CD14-positive monocyte (primary cell): Measurements from ENCODE around the gene SPIRE1. TPM values are rescaled to one million over a fixed set of nuclear protein-coding genes. Genes with fewer than 3 reads are reported as not detected.

ENCODE experiments used
- DNase-seq, 3 donors: peaks; one replicate each; pipeline ENCODE4 v3.0.0-alpha.2; 2011 to 2022
- H2AFZ ChIP-seq: 2 replicates; pipeline ENCODE4 v1.6.0; 2012; ENCODE audit warnings: mild to moderate bottlenecking, low read depth, low read length, inconsistent platforms; ENCODE audit not compliant: insufficient read depth, poor library complexity, severe bottlenecking
- H3K27ac ChIP-seq, 2 donors: 1 replicate in 1 of 2; 2 replicates in 1 of 2; pipeline ENCODE4 v1.5.1; 2012 to 2013; ENCODE audit warnings: low read length in 2 of 2, control low read depth in 1 of 2, inconsistent platforms in 1 of 2, low read depth in 1 of 2, mild to moderate bottlenecking in 1 of 2
- H3K27me3 ChIP-seq, 2 donors: one replicate each; pipeline versions ENCODE4 v1.6.0 to v1.6.1; 2011 to 2013; ENCODE audit warnings: low read length in 2 of 2; ENCODE audit not compliant: control insufficient read depth in 2 of 2, insufficient read depth in 2 of 2
- H3K36me3 ChIP-seq, 2 donors: replicated peaks in 1 of 2; 1 replicate in 1 of 2; 2 replicates in 1 of 2; pipeline versions ENCODE4 v1.5.1 to v1.6.1; 2012 to 2013; ENCODE audit warnings: low read length in 2 of 2, control low read depth in 1 of 2, inconsistent platforms in 1 of 2, mild to moderate bottlenecking in 1 of 2; ENCODE audit not compliant: insufficient read depth in 2 of 2, control insufficient read depth in 1 of 2
- H3K4me1 ChIP-seq, 2 donors: 1 replicate in 1 of 2; 2 replicates in 1 of 2; pipeline versions ENCODE4 v1.5.1 to v1.6.1; 2012 to 2013; ENCODE audit warnings: low read length in 2 of 2, control low read depth in 1 of 2, inconsistent platforms in 1 of 2, mild to moderate bottlenecking in 1 of 2, moderate library complexity in 1 of 2; ENCODE audit not compliant: insufficient read depth in 2 of 2, control insufficient read depth in 1 of 2
- H3K4me2 ChIP-seq: replicated peaks from 2 replicates; pipeline ENCODE3; 2012; ENCODE audit warnings: low read length, moderate library complexity, mild to moderate bottlenecking; ENCODE audit not compliant: poor library complexity, severe bottlenecking; ENCODE audit errors: extremely low read depth
- H3K4me3 ChIP-seq, 3 experiments: fragments of 200-600 bp in 1 of 3; sonication (generic) in 1 of 3; replicated peaks in 1 of 3; 1 replicate in 2 of 3; 2 replicates in 1 of 3; pipeline ENCODE4 v1.5.1; 2011 to 2013; ENCODE audit warnings: low read length in 3 of 3, mild to moderate bottlenecking in 3 of 3, control low read depth in 2 of 3, low read depth in 2 of 3, inconsistent platforms in 1 of 3, moderate library complexity in 1 of 3
- H3K79me2 ChIP-seq: 2 replicates; pipeline ENCODE4 v1.6.0; 2012; ENCODE audit warnings: mild to moderate bottlenecking, control low read depth, inconsistent platforms, low read length, moderate library complexity; ENCODE audit not compliant: insufficient read depth
- H3K9ac ChIP-seq: 2 replicates; pipeline ENCODE4 v1.6.0; 2017; ENCODE audit warnings: low read length, mild to moderate bottlenecking; ENCODE audit not compliant: insufficient read depth, poor library complexity, severe bottlenecking
- H3K9me3 ChIP-seq, 2 donors: replicated peaks in 1 of 2; 1 replicate in 1 of 2; 2 replicates in 1 of 2; pipeline versions ENCODE4 v1.5.1 to v1.6.1; 2012 to 2013; ENCODE audit warnings: low read length in 2 of 2, control low read depth in 1 of 2; ENCODE audit not compliant: control insufficient read depth in 1 of 2, insufficient read depth in 1 of 2
- H4K20me1 ChIP-seq: 2 replicates; pipeline ENCODE4 v1.6.0; 2012; ENCODE audit warnings: mild to moderate bottlenecking, low read length, control low read depth, moderate library complexity; ENCODE audit not compliant: insufficient read depth
- H3K27ac Mint-ChIP-seq, 7 donors: one replicate each; pipeline ENCODE4 v1.8.0; 2020; ENCODE audit warnings: mild to moderate bottlenecking in 7 of 7, mixed read lengths in 7 of 7, moderate library complexity in 6 of 7, inconsistent platforms in 2 of 7
- H3K27me3 Mint-ChIP-seq, 3 donors: one replicate each; pipeline ENCODE4 v1.8.0; 2021 to 2022; ENCODE audit warnings: low read depth in 3 of 3, mild to moderate bottlenecking in 3 of 3, mixed read lengths in 3 of 3, moderate library complexity in 3 of 3, inconsistent platforms in 1 of 3
- H3K36me3 Mint-ChIP-seq, 2 donors: one replicate each; pipeline ENCODE4 v1.8.0; 2020; ENCODE audit warnings: mixed read lengths in 2 of 2, inconsistent platforms in 1 of 2, mild to moderate bottlenecking in 1 of 2
- H3K4me1 Mint-ChIP-seq: one replicate; pipeline ENCODE4 v1.8.0; 2020; ENCODE audit warnings: mild to moderate bottlenecking, mixed read lengths
- H3K4me3 Mint-ChIP-seq, 2 donors: one replicate each; pipeline ENCODE4 v1.8.0; 2020; ENCODE audit warnings: mild to moderate bottlenecking in 2 of 2, mixed read lengths in 2 of 2, moderate library complexity in 1 of 2
- H3K9me3 Mint-ChIP-seq, 7 donors: one replicate each; pipeline ENCODE4 v1.8.0; 2020 to 2022; ENCODE audit warnings: mixed read lengths in 7 of 7, mild to moderate bottlenecking in 6 of 7, moderate library complexity in 6 of 7, inconsistent platforms in 2 of 7
- CTCF ChIP-seq: fragments of 200-600 bp; IDR thresholded peaks from one replicate; pipeline ENCODE4 v1.8.0; 2022; ENCODE audit warnings: antibody characterized with exemption, mild to moderate bottlenecking
- WGBS: methylation state at CpG from one replicate; pipeline ENCODE4 v1.1.5; 2013; ENCODE audit warnings: missing lambda C conversion rate; ENCODE audit not compliant: insufficient coverage; 5-methylcytosine and 5-hydroxymethylcytosine counted together
- intact Hi-C, 2 donors: fragments of 100-400 bp; cut with micrococcal nuclease; formaldehyde crosslinking; loops; one replicate each; pipeline versions ENCODE4 v1.15.0 to v1.15.1; 2023
- polyA plus RNA-seq, 3 donors: library from polyadenylated mRNA; depleted of rRNA in 1 of 3; unstranded in 2 of 3; stranded (reverse) in 1 of 3; fragments of 300-500 nt in 2 of 3; fragments of >200 nt in 1 of 3; fragmentation: Illumina TruSeq in 2 of 3; gene quantifications; 1 replicate in 2 of 3; 2 replicates in 1 of 3; pipeline ENCODE4 v1.2.3, GENCODE V29; 2012 to 2021

The SPIRE1 gene
- polyA plus RNA-seq, 3 donors = 1.7 to 1.9 (median 1.8) TPM

GRCh38 chr18:12434541-12434929 lies 223.4 kb downstream of the SPIRE1 start:
- no peaks in the 10 kb centered on the region for H4K20me1 ChIP-seq
- Mint-ChIP-seq H3K27me3 (peaks cover 0 to 1% (median 0%) of the 10 kb centered on the region in 3 donors), H3K4me3 (no peak overlapping the region), H3K9me3 (peaks cover 0 to 7% (median 0%) of the 10 kb centered on the region in 7 donors), H3K27ac (no peak overlapping the region), H3K36me3 (peaks cover 2 to 12% of the 10 kb centered on the region in 2 donors), H3K4me1 (no peaks in the 10 kb centered on the region)
- H3K4me3 ChIP-seq = no peak overlapping the region
- intact Hi-C loops = no loop called here
- no peak overlapping the region for H2AFZ ChIP-seq
- H3K4me2 ChIP-seq = no peak overlapping the region
- H3K36me3 ChIP-seq = no peaks in the 10 kb centered on the region
- H3K9me3 ChIP-seq = peaks cover 0 to 5% of the 10 kb centered on the region in 2 donors
- no peak for DNase-seq
- H3K4me1 ChIP-seq = no peaks in the 10 kb centered on the region
- H3K27ac ChIP-seq = no peak overlapping the region
- no peak for TF ChIP-seq CTCF
- no peaks in the 10 kb centered on the region for H3K27me3 ChIP-seq
- H3K9ac ChIP-seq = no peak overlapping the region
- H3K79me2 ChIP-seq = no peaks in the 10 kb centered on the region
- WGBS = 98% methylated on average over 12 of the region's 14 CpGs

DNA sequence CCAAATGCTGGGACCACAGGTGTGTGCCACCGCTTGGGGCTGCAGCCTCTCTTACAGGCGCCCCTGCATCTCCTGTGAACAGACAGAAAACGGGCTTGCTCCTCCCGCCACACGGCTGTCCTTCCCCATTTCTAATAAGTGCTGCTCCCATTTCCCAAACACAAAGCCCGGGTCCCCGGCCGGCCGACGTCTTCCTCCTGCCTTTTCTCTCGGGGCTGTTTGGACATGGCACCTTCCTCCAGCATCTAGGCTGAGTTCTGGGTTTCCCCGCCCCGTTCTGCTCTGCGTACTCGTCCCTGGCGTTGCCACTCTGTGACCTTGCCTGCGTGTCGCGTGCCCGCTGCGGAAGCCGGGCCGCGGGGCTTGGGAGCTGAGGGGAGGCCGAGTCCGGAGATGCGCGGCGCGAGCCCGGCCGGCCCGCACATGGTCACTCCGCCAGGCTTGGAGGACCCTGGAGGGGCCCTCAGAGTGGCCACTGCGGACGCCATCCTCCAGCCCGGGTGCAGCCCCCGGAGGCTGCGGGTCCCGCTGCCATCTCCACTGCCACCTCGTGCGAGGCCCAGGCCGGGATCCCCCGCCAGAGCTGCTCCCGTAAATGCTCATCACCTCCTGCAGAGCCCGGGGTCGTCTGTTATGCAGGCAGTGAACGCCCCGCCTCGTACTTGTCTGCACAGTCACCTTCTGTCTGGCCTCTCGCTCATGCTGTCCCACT lies 223.9 kb downstream of the SPIRE1 start:
- DNase-seq = no peak
- no peak for TF ChIP-seq CTCF
- no peaks in the 10 kb centered on the region for H4K20me1 ChIP-seq
- 98% methylated on average over 47 of the region's 51 CpGs for WGBS
- no peak overlapping the region for H3K4me2 ChIP-seq
- peaks cover 2 to 12% of the 10 kb centered on the region in 2 donors for H3K36me3 Mint-ChIP-seq
- no peaks in the 10 kb centered on the region for H3K27me3 ChIP-seq
- H2AFZ ChIP-seq = no peak overlapping the region
- no peak overlapping the region for H3K27ac ChIP-seq
- H3K9me3 Mint-ChIP-seq = peaks cover 0 to 7% (median 0%) of the 10 kb centered on the region in 7 donors
- no peak overlapping the region for H3K4me3 ChIP-seq
- no peaks in the 10 kb centered on the region for H3K4me1 ChIP-seq
- H3K79me2 ChIP-seq = no peaks in the 10 kb centered on the region
- no peak overlapping the region for H3K4me3 Mint-ChIP-seq
- H3K27me3 Mint-ChIP-seq = peaks cover 0 to 1% (median 0%) of the 10 kb centered on the region in 3 donors
- H3K4me1 Mint-ChIP-seq = no peaks in the 10 kb centered on the region
- intact Hi-C loops = no loop called here
- H3K27ac Mint-ChIP-seq = no peak overlapping the region
- H3K36me3 ChIP-seq = no peaks in the 10 kb centered on the region
- peaks cover 0 to 5% of the 10 kb centered on the region in 2 donors for H3K9me3 ChIP-seq
- no peak overlapping the region for H3K9ac ChIP-seq
